Adrenal gland (tissue), 12 donors: Measurements from ENCODE around the gene CHI3L1. TPM values are rescaled to one million over a fixed set of nuclear protein-coding genes. Genes with fewer than 3 reads are reported as not detected.
A peak's percentile ranks its signal among the peaks of the same experiment; 100 is the strongest.

ENCODE experiments used
- DNase-seq, 7 donors: peaks; one replicate each; pipeline ENCODE4 v3.0.0-alpha.2; 2019 to 2020
- H3K27ac ChIP-seq, 5 donors: fragments of 200-600 bp; sonication (generic) in 4 of 5; 1 replicate in 3 of 5; 2 replicates in 2 of 5; pipeline versions ENCODE4 v1.5.1 to v1.8.0; 2016 to 2020; ENCODE audit warnings: mild to moderate bottlenecking in 1 of 5
- H3K27me3 ChIP-seq: fragments of 200-600 bp; 2 replicates; pipeline ENCODE4 v1.8.0; 2021
- H3K36me3 ChIP-seq, 2 donors: fragments of 200-600 bp; replicated peaks in 1 of 2; 1 replicate in 1 of 2; 2 replicates in 1 of 2; pipeline versions ENCODE4 v1.5.1 to v1.8.0; 2018 to 2022
- H3K4me1 ChIP-seq, 2 donors: fragments of 200-600 bp; replicated peaks in 1 of 2; 1 replicate in 1 of 2; 2 replicates in 1 of 2; pipeline versions ENCODE4 v1.5.1 to v1.8.0; 2018 to 2021
- H3K4me3 ChIP-seq, 4 donors: fragments of 200-600 bp; sonication (generic) in 3 of 4; one replicate each; pipeline ENCODE4 v1.5.1; 2016 to 2018
- H3K9me3 ChIP-seq, 3 donors: fragments of 200-600 bp; sonication (generic) in 1 of 3; replicated peaks in 1 of 3; 1 replicate in 2 of 3; 2 replicates in 1 of 3; pipeline versions ENCODE4 v1.5.1 to v1.8.0; 2016 to 2021
- POLR2A ChIP-seq, 2 donors: fragments of 450-650 bp; IDR thresholded peaks; one replicate each; pipeline ENCODE4 v1.6.1; 2017; ENCODE audit warnings: antibody characterized with exemption in 2 of 2, mild to moderate bottlenecking in 2 of 2, moderate library complexity in 1 of 2
- WGBS, 4 donors: extraction: QIAGEN DNeasy Blood & Tissue Kit in 2 of 4; methylation state at CpG; one replicate each; pipeline versions ENCODE4 v1.1.5 to v1.1.7; 2013 to 2017; 5-methylcytosine and 5-hydroxymethylcytosine counted together
- intact Hi-C, 2 donors: fragments of 100-400 bp; cut with DNase I; formaldehyde crosslinking; loops; one replicate each; pipeline versions ENCODE4 v1.14.1 to v1.15.0; 2022 to 2023
- polyA plus RNA-seq, 3 donors: library from polyadenylated mRNA; stranded (reverse); fragments of 200-250 nt in 2 of 3; fragments of 350-450 nt in 1 of 3; fragmentation: Illumina TruSeq in 1 of 3; extraction: RNeasy Lipid Tissue Mini Kit (QIAGEN cat#74804) in 1 of 3; gene quantifications; one replicate each; pipeline ENCODE4 v1.2.3, GENCODE V29; 2013 to 2014
- total RNA-seq, 9 donors: library from RNA; depleted of rRNA in 4 of 9; stranded (reverse); fragments of >200 nt in 4 of 9; fragments of 120-200 nt in 1 of 9; fragmentation: NEBNext Ultra II Directional in 1 of 9; extraction: Animal tissue kit (Norgen Biotek cat#: 25700) in 1 of 9; gene quantifications; one replicate each; pipeline versions ENCODE4 v1.1.0 to v1.2.4, GENCODE V29; 2013 to 2023
- TF ChIP-seq, protein P1 (sequence below), 6 experiments: fragments of 450-650 bp in 4 of 6; fragments of 200-600 bp in 2 of 6; sonication (generic) in 1 of 6; IDR thresholded peaks; 1 replicate in 5 of 6; 2 replicates in 1 of 6; pipeline versions ENCODE4 v1.5.1 to v1.8.0; 2016 to 2021; ENCODE audit warnings: antibody characterized with exemption in 6 of 6, mild to moderate bottlenecking in 2 of 6, moderate library complexity in 1 of 6
- donor health status: healthy with polysubstance abuse.
- donor health status: Bipolar disorder and iron deficiency.
- donor health status: DM: yes; HTN: yes; CAD: no.
- donor health status: DM: no; HTN: no; CAD: no.
- donor health status: DM: no; HTN: no; CAD: no.
- donor health status: DM: yes; HTN: yes; CAD: no.

The CHI3L1 gene
- total and polyA plus RNA-seq, 12 donors, result 0.11 to 19.1 (median 0.74) TPM

DNA sequence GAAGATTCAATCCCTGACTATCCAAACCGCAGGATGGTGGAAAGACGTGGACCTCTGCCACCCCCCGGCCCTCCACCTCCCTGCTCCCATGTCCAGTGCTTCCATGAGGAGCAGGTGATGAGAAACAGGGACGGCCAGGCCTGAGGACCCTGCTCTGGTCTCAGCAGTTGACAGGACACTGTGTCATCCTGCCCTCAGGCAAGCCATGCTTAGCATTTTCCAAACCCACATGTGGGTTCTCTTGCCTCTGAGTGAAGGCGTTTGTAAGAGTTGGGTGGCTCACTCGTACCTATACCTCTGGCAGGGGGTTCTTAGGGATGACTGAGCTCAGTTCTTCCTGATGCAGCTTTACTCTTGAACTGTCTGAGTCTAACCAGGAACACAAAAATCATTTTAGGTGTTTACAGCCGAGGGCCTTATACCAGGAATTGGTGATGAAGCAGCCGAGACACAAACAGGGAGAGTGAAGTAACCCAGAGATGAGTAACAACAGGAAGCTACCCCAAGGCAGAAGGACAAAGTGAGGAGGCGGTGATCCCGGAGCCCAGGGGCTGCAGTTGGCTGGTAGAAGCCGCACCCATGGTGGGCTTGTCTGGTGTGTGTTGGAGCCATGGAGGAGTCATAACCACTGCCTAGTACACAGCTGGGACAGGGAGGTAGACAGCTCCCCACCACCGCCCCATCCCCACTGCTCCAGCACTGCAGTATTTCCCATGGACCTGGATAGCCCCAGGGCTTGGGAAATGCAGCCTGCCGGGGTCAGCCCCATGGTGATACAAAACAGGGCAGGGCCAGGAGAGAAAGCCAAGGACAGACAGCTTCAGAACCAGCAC, 32.3 kb downstream of the CHI3L1 start:
- DNase-seq, result no peak
- intact Hi-C loops, result no loop called here
- WGBS, 4 donors, result 66 to 78% (median 72%) methylated on average over 13 of the region's 13 CpGs
- H3K4me3 ChIP-seq, result no peak overlapping the region
- no peak overlapping the region for H3K27ac ChIP-seq
- no peaks in the 10 kb centered on the region for H3K36me3 ChIP-seq
- no peaks in the 10 kb centered on the region for H3K9me3 ChIP-seq
- TF ChIP-seq, protein P1, sequence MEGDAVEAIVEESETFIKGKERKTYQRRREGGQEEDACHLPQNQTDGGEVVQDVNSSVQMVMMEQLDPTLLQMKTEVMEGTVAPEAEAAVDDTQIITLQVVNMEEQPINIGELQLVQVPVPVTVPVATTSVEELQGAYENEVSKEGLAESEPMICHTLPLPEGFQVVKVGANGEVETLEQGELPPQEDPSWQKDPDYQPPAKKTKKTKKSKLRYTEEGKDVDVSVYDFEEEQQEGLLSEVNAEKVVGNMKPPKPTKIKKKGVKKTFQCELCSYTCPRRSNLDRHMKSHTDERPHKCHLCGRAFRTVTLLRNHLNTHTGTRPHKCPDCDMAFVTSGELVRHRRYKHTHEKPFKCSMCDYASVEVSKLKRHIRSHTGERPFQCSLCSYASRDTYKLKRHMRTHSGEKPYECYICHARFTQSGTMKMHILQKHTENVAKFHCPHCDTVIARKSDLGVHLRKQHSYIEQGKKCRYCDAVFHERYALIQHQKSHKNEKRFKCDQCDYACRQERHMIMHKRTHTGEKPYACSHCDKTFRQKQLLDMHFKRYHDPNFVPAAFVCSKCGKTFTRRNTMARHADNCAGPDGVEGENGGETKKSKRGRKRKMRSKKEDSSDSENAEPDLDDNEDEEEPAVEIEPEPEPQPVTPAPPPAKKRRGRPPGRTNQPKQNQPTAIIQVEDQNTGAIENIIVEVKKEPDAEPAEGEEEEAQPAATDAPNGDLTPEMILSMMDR (IDR thresholded peaks at IDR 0.05), result no peak
- no peak for TF ChIP-seq POLR2A (IDR thresholded peaks at IDR 0.05)
- H3K27me3 ChIP-seq, result no peaks in the 10 kb centered on the region
- peaks cover 0 to 7% of the 10 kb centered on the region in 2 donors for H3K4me1 ChIP-seq

DNA sequence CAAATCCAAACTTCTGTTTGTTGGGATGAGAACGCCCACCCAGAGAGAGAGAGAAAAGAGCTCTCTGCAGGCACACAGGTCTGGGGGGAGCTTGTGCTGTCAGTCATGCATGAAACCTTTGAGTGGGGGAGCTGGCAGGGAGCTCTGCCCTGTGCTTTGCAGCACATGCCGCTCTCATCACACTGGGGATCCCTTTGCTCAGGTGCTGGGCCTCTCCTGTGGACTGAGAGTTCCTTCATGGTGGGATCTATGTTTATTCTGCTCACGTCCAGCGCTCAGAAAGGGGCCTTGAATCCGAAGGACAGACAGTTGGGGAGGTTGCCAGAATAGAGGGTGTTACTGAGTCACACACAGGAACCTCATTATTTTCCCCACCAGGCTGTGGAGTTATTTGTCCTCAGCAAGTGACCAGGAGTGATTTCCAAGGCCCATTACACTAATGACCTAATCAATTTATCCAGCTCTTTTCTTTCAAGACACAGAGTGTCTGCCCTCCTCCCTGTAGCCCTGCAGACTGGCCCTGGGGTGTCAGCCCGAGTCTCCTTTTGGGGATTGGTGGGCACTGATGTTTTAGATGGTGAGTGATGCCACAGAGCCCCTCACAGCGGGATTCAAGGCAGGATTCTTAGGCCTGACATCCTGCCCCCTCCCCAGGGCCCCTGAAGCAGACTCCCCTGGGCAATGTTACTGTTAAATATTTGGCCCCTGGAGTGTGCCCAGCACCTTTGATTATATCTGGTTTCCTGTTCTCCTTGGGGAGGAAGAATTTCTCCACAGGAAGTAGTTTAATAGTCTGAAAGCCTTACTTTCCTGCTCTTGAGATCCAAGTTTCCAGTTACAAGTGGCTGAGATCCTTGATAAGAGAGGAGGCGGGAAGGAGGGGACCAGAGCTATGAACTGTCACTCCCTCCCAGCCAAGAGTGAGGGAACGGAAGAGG, 33.2 kb downstream of the CHI3L1 start:
- TF ChIP-seq, protein P1 (IDR thresholded peaks at IDR 0.05), result no peak
- TF ChIP-seq POLR2A (IDR thresholded peaks at IDR 0.05), result no peak
- Histone ChIP-seq H3K4me3 (no peak overlapping the region), H3K27ac (no peak overlapping the region), H3K36me3 (no peaks in the 10 kb centered on the region), H3K27me3 (no peaks in the 10 kb centered on the region), H3K4me1 (peaks cover 0 to 7% of the 10 kb centered on the region in 2 donors), H3K9me3 (no peaks in the 10 kb centered on the region)
- peak in 1 of 7 donors; percentile 11 for DNase-seq
- intact Hi-C loops, result no loop called here
- 68 to 72% (median 69%) methylated on average over 7 to 9 of the region's 9 CpGs for WGBS, 4 donors

DNA sequence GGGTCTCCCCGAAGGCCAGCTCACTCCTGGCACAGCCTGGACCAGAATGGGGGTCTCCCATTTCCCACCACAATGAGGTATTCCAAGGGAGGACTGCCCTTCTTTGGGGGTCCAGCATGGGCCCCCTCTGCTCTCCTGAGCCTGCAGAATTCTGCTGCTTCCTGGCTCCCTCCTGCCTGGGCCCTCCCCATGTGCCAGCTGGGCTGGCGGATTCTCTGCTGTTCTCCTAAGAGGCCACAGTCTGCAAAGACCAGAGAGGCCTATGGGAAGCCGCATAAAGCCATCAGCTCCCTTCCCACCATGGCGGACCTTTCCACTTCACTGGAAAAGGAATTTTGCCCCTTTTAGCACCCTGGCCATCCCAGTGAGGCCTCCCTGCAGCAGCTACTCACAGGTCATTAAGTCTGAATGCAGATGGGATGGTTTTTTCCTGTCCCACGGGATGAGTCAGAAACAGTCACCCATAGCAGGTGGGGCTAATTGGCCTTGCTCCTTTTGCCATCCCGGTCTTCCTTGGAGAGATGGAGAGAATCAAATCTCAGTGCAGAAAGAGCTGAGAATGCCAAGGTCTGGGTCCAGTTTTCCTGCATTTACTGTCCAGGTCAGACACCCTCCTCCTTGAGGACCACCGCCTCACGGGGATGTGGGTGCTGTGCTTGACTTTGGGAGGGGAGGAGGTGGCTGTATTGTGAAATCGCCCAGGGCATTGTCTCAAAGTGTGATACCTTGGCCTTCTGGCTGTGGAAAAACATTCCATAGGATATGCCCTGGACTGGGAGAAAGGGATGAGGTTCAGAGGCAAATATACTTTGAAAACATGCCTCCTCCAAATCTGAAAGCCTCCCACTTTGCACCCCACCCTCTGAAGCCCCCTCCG, 34.1 kb downstream of the CHI3L1 start:
- no peaks in the 10 kb centered on the region for H3K27me3 ChIP-seq
- H3K4me1 ChIP-seq, result peaks cover 0 to 7% of the 10 kb centered on the region in 2 donors
- intact Hi-C loops, result no loop called here
- no peaks in the 10 kb centered on the region for H3K9me3 ChIP-seq
- no peak overlapping the region for H3K4me3 ChIP-seq
- H3K27ac ChIP-seq, result no peak overlapping the region
- WGBS, 4 donors, result 65 to 88% (median 84%) methylated on average over 6 to 10 of the region's 10 CpGs
- peak in 1 of 7 donors; percentile 33 for DNase-seq
- TF ChIP-seq, protein P1 (IDR thresholded peaks at IDR 0.05), result no peak
- TF ChIP-seq POLR2A (IDR thresholded peaks at IDR 0.05), result no peak
- H3K36me3 ChIP-seq, result no peaks in the 10 kb centered on the region
